NCI-H2029 (cell line): ENCODE data around the gene ITGAD.

Experiments
- DNase-seq: peaks from one replicate; lab custom pipeline; 2025; lab: John Stamatoyannopoulos, UW

The ITGAD gene

GRCh38 chr16:31393056-31393455 lies at the start of gene ITGAD:
Gene ITGAD (plus strand): TSS chr16:31393335. CDS start chr16:31393361, 26 bp downstream.
- no peak for DNase-seq

GRCh38 chr16:31344712-31345111 lies 48.4 kb upstream of the ITGAD start:
- no peak for DNase-seq

- no peak for DNase-seq
These were observed 45.7 kb upstream of the ITGAD start for GRCh38 chr16:31347445-31347844.

- no peak for DNase-seq
These were observed 44.6 kb upstream of the ITGAD start for GRCh38 chr16:31348579-31348978.

- DNase-seq, result no peak
These were observed 42.7 kb upstream of the ITGAD start for GRCh38 chr16:31350275-31351005.

GRCh38 chr16:31351246-31351941 lies 41.7 kb upstream of the ITGAD start:
- DNase-seq, result no peak

- no peak for DNase-seq
These were observed 41.2 kb upstream of the ITGAD start for GRCh38 chr16:31351942-31352325.

GRCh38 chr16:31352376-31353115 lies 40.6 kb upstream of the ITGAD start:
- no peak for DNase-seq

- DNase-seq, result no peak
These were observed 38.5 kb upstream of the ITGAD start, which contains the start of gene ITGAX for GRCh38 chr16:31354394-31355291. Gene ITGAX (plus strand): TSS chr16:31355176. CDS start chr16:31355255, 79 bp downstream.

GRCh38 chr16:31355431-31356100 lies 37.6 kb upstream of the ITGAD start:
- DNase-seq, result no peak

- DNase-seq, result no peak
These were observed 36.4 kb upstream of the ITGAD start for GRCh38 chr16:31356566-31357323.

- no peak for DNase-seq
These were observed 35.6 kb upstream of the ITGAD start for GRCh38 chr16:31357324-31358109.

- DNase-seq, result no peak
These were observed 32.9 kb upstream of the ITGAD start for GRCh38 chr16:31360251-31360650.

- no peak for DNase-seq
These were observed 31.7 kb upstream of the ITGAD start for GRCh38 chr16:31361201-31362110.

- no peak for DNase-seq
These were observed 30.4 kb upstream of the ITGAD start for GRCh38 chr16:31362476-31363405.

- DNase-seq, result no peak
These were observed 29.4 kb upstream of the ITGAD start for GRCh38 chr16:31363721-31364120.

- DNase-seq, result no peak
These were observed 28.7 kb upstream of the ITGAD start for GRCh38 chr16:31364421-31364820.
